Measurements from ENCODE around the gene APELA.
"Not testable (repeated sequence)": the region's sequence is repeated elsewhere in the genome, so short reads cannot be mapped to it uniquely, and the experiment has no call there.

The APELA gene

GRCh38 chr4:164876700-164877324 lies at the start of gene APELA:
Gene APELA, plus strand, starts transcription at chr4:164877178. Its CDS starts 154 bp downstream, at chr4:164877332.
- no peak for DNase-seq

GRCh38 chr4:164828955-164829354 lies 48.0 kb upstream of the APELA start:
- no peak for DNase-seq

- no peak for DNase-seq
Observed at GRCh38 chr4:164846566-164846965, 30.4 kb upstream of the APELA start.

- DNase-seq, result no peak
Observed at GRCh38 chr4:164847016-164847415, 30.0 kb upstream of the APELA start.

GRCh38 chr4:164847967-164848649 lies 28.9 kb upstream of the APELA start:
- DNase-seq, result no peak

GRCh38 chr4:164856396-164856795 lies 20.6 kb upstream of the APELA start:
- DNase-seq, result no peak

GRCh38 chr4:164866817-164867490 lies 10.0 kb upstream of the APELA start:
- DNase-seq, result no peak

- no peak for DNase-seq
Observed at GRCh38 chr4:164871673-164872072, 5.3 kb upstream of the APELA start.

GRCh38 chr4:164872481-164872880 lies 4.5 kb upstream of the APELA start:
- DNase-seq, result no peak

- DNase-seq, result no peak
Observed at GRCh38 chr4:164874789-164875188, 2.2 kb upstream of the APELA start.

GRCh38 chr4:164880489-164881262 lies 3.7 kb downstream of the APELA start:
- no peak for DNase-seq

- DNase-seq, result no peak
Observed at GRCh38 chr4:164888096-164888715, 11.2 kb downstream of the APELA start.

- DNase-seq, result no peak
Observed at GRCh38 chr4:164890691-164891090, 13.7 kb downstream of the APELA start.

- no peak for DNase-seq
Observed at GRCh38 chr4:164892018-164892417, 15.0 kb downstream of the APELA start.

- DNase-seq, result no peak
Observed at GRCh38 chr4:164894702-164895101, 17.7 kb downstream of the APELA start.

- no peak for DNase-seq
Observed at GRCh38 chr4:164902608-164903007, 25.6 kb downstream of the APELA start.

- no peak for DNase-seq
Observed at GRCh38 chr4:164904336-164904735, 27.4 kb downstream of the APELA start.

GRCh38 chr4:164904941-164905340 lies 28.0 kb downstream of the APELA start:
- no peak for DNase-seq

GRCh38 chr4:164906368-164906767 lies 29.4 kb downstream of the APELA start:
- no peak for DNase-seq

- not testable (repeated sequence) for DNase-seq
Observed at GRCh38 chr4:164913506-164913905, 36.5 kb downstream of the APELA start.

- no peak for DNase-seq
Observed at GRCh38 chr4:164918956-164919355, 42.0 kb downstream of the APELA start.

GRCh38 chr4:164924670-164925238 lies 47.8 kb downstream of the APELA start:
- DNase-seq, result no peak

GRCh38 chr4:164926301-164926700 lies 49.3 kb downstream of the APELA start:
- DNase-seq, result no peak

All from KG1 (cell line).